ENCODE results near the gene BRD8.
"Not testable (repeated sequence)": the region's sequence is repeated elsewhere in the genome, so short reads cannot be mapped to it uniquely, and the experiment has no call there.

Gene BRD8

GRCh38 chr5:138178516-138179276 is at the start of gene BRD8, which contains the start of gene KIF20A:
Gene BRD8, minus strand, starts transcription at chr5:138178630. Its CDS starts 16 bp downstream, at chr5:138178614.
Gene KIF20A, plus strand, starts transcription at chr5:138179112. Its CDS starts 569 bp downstream, at chr5:138179681.
- DNase-seq = peak; percentile 89

GRCh38 chr5:138226910-138227309 is 48.5 kb upstream of the BRD8 start:
- DNase-seq = no peak

- no peak for DNase-seq
These were observed 46.3 kb upstream of the BRD8 start for GRCh38 chr5:138224712-138225111.

GRCh38 chr5:138223532-138223931 is 45.1 kb upstream of the BRD8 start:
- no peak for DNase-seq

GRCh38 chr5:138216799-138217198 is 38.4 kb upstream of the BRD8 start:
- no peak for DNase-seq

GRCh38 chr5:138213161-138214029 is 35.0 kb upstream of the BRD8 start, which contains the start of gene CDC23:
Gene CDC23, minus strand, starts transcription at chr5:138213323. Its CDS starts 11 bp downstream, at chr5:138213312.
- peak; percentile 88 for DNase-seq

- no peak for DNase-seq
These were observed 34.4 kb upstream of the BRD8 start for GRCh38 chr5:138212828-138213160.

GRCh38 chr5:138210985-138211384 is 32.6 kb upstream of the BRD8 start:
- no peak for DNase-seq

- not testable (repeated sequence) for DNase-seq
These were observed 15.4 kb upstream of the BRD8 start for GRCh38 chr5:138193859-138194258.

GRCh38 chr5:138192826-138193225 is 14.4 kb upstream of the BRD8 start:
- no peak for DNase-seq

- DNase-seq = no peak
These were observed 10.2 kb upstream of the BRD8 start for GRCh38 chr5:138188626-138189025.

- DNase-seq = no peak
These were observed 7.6 kb upstream of the BRD8 start for GRCh38 chr5:138186002-138186447.

- DNase-seq = no peak
These were observed 4.4 kb upstream of the BRD8 start for GRCh38 chr5:138182808-138183207.

- DNase-seq = no peak
These were observed 2.4 kb upstream of the BRD8 start for GRCh38 chr5:138180841-138181240.

- no peak for DNase-seq
These were observed 1.9 kb upstream of the BRD8 start for GRCh38 chr5:138180183-138180782.

- DNase-seq = no peak
These were observed 937 bp upstream of the BRD8 start for GRCh38 chr5:138179277-138179857.

GRCh38 chr5:138177941-138178515 is 402 bp downstream of the BRD8 start:
- DNase-seq = peak; percentile 8

GRCh38 chr5:138170299-138170698 is 8.1 kb downstream of the BRD8 start:
- DNase-seq = no peak

- DNase-seq = no peak
These were observed 9.3 kb downstream of the BRD8 start for GRCh38 chr5:138169124-138169523.

- no peak for DNase-seq
These were observed 14.7 kb downstream of the BRD8 start for GRCh38 chr5:138163721-138164120.

GRCh38 chr5:138160706-138161105 is 17.7 kb downstream of the BRD8 start:
- DNase-seq = no peak

- DNase-seq = no peak
These were observed 18.8 kb downstream of the BRD8 start for GRCh38 chr5:138159666-138160065.

- DNase-seq = no peak
These were observed 20.8 kb downstream of the BRD8 start for GRCh38 chr5:138157626-138158025.
